ENCODE results near the gene ATP2B3.
"Not testable (repeated sequence)": the region's sequence is repeated elsewhere in the genome, so short reads cannot be mapped to it uniquely, and the experiment has no call there.

The ATP2B3 gene

GRCh38 chrX:153595859-153596857 lies 78.7 kb downstream of the ATP2B3 start:
- DNase-seq (ENCODE audit: low read depth), result no peak

GRCh38 chrX:153596981-153597750 lies 79.7 kb downstream of the ATP2B3 start:
- DNase-seq (ENCODE audit: low read depth), result no peak

GRCh38 chrX:153598541-153599191 lies 81.2 kb downstream of the ATP2B3 start, which contains the start of gene CCNQ:
CCNQ (minus strand) TSS chrX:153599139; CDS start chrX:153599073, 66 bp downstream.
- DNase-seq (ENCODE audit: low read depth), result peak; percentile 17

- peak; percentile 70 for DNase-seq (ENCODE audit: low read depth)
Measured at GRCh38 chrX:153599192-153600031, 82.0 kb downstream of the ATP2B3 start.

GRCh38 chrX:153600032-153600373 lies 82.6 kb downstream of the ATP2B3 start:
- no peak for DNase-seq (ENCODE audit: low read depth)

- DNase-seq (ENCODE audit: low read depth), result no peak
Measured at GRCh38 chrX:153600921-153601320, 83.5 kb downstream of the ATP2B3 start.

- no peak for DNase-seq (ENCODE audit: low read depth)
Measured at GRCh38 chrX:153601511-153602110, 84.2 kb downstream of the ATP2B3 start.

- no peak for DNase-seq (ENCODE audit: low read depth)
Measured at GRCh38 chrX:153602601-153603000, 85.2 kb downstream of the ATP2B3 start.

- no peak for DNase-seq (ENCODE audit: low read depth)
Measured at GRCh38 chrX:153603131-153603656, 85.8 kb downstream of the ATP2B3 start.

- not testable (repeated sequence) for DNase-seq (ENCODE audit: low read depth)
Measured at GRCh38 chrX:153604666-153605380, 87.4 kb downstream of the ATP2B3 start.

GRCh38 chrX:153606503-153606902 lies 89.1 kb downstream of the ATP2B3 start:
- no peak for DNase-seq (ENCODE audit: low read depth)

- no peak for DNase-seq (ENCODE audit: low read depth)
Measured at GRCh38 chrX:153608376-153608775, 90.9 kb downstream of the ATP2B3 start.

GRCh38 chrX:153608806-153609205 lies 91.4 kb downstream of the ATP2B3 start:
- DNase-seq (ENCODE audit: low read depth), result peak; percentile 18

GRCh38 chrX:153609917-153610835 lies 92.7 kb downstream of the ATP2B3 start:
- peak; percentile 45 for DNase-seq (ENCODE audit: low read depth)

- DNase-seq (ENCODE audit: low read depth), result no peak
Measured at GRCh38 chrX:153610836-153611213, 93.4 kb downstream of the ATP2B3 start.

- no peak for DNase-seq (ENCODE audit: low read depth)
Measured at GRCh38 chrX:153611298-153612095, 94.1 kb downstream of the ATP2B3 start.

GRCh38 chrX:153612413-153612812 lies 95.0 kb downstream of the ATP2B3 start:
- no peak for DNase-seq (ENCODE audit: low read depth)

GRCh38 chrX:153614818-153615217 lies 97.4 kb downstream of the ATP2B3 start:
- DNase-seq (ENCODE audit: low read depth), result no peak

All from amniotic epithelial cell (primary cell).